Myocyte (in vitro differentiated cells): ENCODE data around the gene KRTAP4-5. TPM values are rescaled to one million over a fixed set of nuclear protein-coding genes. Genes with fewer than 3 reads are reported as not detected.
A peak's percentile ranks its signal among the peaks of the same experiment; 100 is the strongest.
"Not testable (repeated sequence)": the region's sequence is repeated elsewhere in the genome, so short reads cannot be mapped to it uniquely, and the experiment has no call there.

Experiments
- DNase-seq: peaks from one replicate; pipeline ENCODE4 v3.0.0-alpha.2; 2012; ENCODE audit warnings: low read depth
- total RNA-seq: library from RNA; depleted of rRNA; stranded (reverse); fragments of >200 nt; gene quantifications from 2 replicates; pipeline ENCODE4 v1.2.3, GENCODE V29; 2014

Gene KRTAP4-5
- total RNA-seq, 1 donor from 2014 or later = not detected

DNA sequence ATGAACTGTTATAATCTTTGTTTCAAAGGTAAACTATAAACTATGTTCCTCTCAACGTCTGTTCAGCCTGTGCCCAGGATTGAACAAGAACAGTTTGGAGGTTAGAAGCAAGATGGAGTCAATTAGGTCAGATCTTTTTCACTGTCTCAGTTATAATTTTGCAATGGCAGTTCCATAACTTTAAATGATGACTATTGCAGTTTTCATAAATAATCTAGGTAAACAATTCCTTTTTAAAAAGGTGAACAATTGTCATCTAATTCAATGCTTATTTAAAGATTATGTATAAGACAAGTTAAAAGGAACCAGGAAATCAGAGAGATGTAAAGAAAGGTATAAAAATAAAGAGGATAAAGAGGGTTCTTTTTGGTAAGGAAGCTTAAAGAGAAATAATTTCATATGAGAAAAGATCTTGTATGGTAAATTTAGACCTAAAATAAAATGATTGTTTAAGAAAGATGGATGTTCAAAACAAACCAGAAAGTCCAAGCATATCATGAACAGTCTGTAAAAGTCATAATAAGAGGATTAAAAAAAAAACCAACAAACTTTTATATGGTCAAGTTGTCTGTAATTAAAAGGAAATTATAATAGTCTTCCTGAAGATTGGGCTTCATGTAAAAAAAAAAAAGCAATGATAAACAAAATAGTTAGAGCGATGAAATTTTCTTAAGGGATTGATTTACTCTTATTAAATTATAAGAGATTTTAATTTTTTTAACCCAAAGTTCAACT is 38.3 kb downstream of the KRTAP4-5 start:
- no peak for DNase-seq

DNA sequence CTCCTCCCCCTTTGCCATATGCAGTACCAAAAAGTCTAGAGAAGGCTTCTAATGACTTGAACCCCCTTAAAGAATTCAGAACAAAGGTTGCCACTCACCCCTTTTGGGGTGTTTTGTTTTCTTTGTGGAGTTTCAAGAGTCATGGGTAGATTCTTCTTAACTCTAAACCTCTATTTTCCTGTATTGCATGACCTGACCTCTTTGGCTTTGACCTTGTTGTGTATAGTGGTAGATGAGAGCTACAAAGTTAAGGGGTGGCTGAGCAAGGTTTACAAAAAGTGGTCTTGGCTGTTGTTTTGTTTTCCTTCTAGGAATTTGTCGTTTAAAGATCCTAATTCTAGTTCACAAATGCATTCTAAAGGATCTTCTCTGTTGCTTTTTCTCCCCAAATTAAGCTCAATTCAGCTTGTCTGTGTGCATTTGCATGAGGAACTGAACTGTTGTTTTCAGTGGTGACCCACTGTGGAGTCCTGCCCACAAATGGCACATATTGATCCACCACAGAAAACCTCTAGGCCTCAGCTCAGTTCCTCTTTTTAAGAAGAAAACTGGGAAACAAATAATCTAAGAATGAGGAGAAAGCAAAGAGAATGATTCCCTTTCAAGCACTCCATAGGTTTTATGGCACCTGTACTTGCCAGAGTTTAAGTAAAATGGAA is 40.8 kb downstream of the KRTAP4-5 start:
- not testable (repeated sequence) for DNase-seq

DNA sequence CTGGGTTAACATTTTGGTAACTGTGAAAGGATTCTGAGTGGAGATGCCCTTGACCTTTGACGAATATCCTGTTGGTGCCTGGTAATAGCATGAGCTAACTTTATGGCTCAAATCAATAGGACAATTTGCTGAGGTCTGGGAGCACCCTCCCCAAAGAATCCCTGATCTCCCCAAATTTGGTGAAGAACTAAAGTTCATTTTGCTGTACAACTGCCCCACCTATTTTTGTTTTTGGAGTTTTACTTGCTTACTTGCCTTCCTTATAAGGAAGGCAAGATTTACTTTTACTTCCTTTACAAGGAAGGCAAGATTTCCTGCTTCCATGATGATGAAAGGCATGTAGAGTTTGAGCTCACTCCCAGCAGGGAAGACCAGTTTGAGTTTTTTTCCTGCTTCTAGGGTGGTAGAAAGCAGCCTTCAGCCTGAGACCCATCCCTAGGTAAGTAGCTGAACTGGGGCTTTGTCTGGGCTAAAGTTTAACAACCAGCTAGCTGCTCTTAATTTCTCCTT is 41.6 kb downstream of the KRTAP4-5 start:
- no peak for DNase-seq

DNA sequence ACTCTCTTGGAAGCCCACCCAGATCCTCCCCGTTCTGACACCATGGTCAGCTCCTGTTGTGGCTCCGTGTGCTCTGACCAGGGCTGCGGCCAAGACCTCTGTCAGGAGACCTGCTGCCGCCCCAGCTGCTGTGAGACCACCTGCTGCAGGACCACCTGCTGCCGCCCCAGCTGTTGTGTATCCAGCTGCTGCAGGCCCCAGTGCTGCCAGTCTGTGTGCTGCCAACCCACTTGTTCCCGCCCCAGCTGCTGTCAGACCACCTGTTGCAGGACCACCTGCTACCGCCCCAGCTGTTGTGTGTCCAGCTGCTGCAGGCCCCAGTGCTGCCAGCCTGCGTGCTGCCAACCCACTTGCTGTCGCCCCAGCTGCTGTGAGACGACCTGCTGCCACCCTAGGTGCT is 44.3 kb downstream of the KRTAP4-5 start, which contains the start of gene KRTAP4-9:
TSS of gene KRTAP4-9 (plus strand) at position 43 of the 400 bp plus-strand sequence. CDS start at position 43, 0 bp downstream.
- peak; percentile 15 for DNase-seq

DNA sequence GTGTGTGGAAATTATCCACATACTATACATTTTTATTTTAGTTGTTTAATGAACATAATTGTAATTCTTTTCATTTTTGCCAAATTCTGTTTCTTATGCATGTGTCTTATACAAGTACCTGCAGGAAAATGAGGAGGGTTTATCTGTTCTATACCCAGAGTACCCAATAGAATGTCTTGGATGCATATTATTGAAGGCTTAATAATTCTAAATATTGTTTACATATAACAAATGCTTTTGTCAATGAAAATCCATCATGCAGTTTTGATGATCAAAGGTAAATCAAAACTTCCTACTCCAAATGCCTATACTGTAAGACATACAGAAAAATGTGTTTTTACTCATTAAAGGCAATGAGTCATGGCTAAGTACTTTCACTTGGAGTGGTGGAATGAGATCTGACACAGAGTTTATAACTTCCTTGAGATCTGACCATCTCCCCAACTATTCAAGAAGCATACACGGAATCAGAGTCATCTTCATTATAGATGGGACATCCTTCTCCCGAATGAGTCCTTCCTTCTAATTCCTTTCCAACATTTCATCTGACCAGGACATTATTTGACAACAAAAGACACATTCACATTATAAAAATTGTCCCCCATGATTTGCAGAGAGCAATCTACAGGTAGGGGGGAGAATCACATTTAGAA is 45.1 kb downstream of the KRTAP4-5 start:
- not testable (repeated sequence) for DNase-seq

DNA sequence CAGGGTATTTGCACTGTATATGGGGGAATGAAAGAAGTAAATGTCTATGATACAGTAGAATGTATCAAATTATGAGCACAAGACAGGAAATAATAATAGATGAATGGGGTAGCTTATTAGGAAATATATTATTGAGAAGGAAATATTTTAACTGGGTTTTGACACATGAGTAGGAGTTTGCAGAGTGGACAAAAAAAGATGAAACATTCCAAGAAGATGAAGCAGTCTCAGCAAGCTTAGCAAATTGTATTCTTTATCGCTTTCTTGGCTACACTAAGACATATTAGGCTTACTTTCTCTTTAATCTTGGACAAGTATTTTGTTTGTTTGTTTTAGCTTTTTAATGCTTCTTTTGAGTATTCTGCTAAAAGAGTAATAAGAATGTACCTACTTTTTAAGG is 45.7 kb downstream of the KRTAP4-5 start:
- DNase-seq = no peak

DNA sequence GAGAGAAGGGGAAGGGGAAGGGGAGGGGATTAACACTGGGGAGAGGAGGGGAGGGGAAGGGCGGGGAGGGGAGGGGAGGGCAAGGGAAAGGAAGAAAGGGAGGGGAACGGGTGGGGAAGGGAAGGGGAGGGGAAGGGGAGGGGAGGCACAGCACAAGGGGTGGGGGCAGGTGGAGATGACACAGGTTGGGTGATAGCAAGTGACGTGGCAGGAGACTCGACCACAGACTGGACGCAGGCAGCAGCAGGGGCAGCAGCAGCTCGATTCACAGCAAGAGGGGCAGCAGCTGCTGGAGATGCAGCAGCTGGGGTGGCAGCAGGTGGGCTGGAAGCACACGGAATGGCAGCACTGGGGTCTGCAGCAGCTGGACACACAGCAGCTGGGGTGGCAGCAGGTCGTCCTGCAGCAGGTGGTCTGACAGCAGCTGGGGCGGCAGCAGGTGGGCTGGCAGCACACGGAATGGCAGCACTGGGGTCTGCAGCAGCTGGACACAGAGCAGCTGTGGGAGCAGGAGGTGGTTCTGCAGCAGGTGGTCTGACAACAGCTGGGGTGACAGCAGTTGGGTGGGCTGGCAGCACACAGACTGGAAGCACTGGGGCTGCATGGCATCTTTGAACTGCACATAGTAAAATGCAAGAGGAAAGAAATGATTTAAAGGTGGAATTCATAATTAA is 47.9 kb downstream of the KRTAP4-5 start, which contains the start of gene KRTAP4-16:
TSS of gene KRTAP4-16 (minus strand) at position 624 of the 674 bp plus-strand sequence. CDS start at position 624, 0 bp downstream.
- DNase-seq = peak; percentile 14

DNA sequence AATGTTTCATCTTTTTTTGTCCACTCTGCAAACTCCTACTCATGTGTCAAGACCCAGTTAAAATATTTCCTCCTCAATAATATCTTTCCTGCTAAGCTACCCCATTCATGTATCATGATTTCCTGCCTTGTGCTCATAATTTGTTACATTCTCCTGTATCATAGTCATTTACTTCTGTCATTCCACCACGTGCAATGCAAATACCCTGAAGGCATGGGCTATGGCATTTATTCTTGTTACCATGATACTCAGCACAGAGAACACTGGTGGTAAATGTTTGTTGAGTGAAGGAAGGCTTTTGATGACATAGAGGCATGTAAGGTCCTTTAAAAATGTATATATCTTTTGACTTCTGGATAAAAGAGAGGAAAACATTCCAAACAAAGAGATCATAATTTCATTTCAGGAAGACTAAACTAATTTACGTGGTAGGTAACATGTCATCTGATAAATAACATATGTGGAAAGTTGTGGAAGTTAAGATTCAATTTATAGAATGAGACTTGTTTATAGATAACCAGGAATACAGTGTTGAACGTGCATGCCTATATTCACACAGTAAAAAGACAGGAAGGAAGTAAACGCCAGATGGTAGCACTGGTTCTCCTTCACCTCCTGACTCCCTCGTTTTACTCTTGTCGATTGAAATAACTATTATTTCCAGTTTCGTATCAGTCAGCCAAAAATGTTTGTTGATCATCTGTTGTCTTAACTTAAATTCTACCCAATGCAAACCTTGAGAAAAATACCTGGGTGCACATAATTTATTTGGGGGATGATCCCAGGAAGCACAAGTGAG is 49.7 kb downstream of the KRTAP4-5 start:
- DNase-seq = not testable (repeated sequence)

Other genes starting within 250 kb of the KRTAP4-5 start
- not detected in 2 replicates for gene KRT23, start 212.2 kb downstream of the KRTAP4-5 start, total RNA-seq
- gene KRT39, start 182.9 kb downstream of the KRTAP4-5 start, total RNA-seq = not detected in 2 replicates
- gene KRT40, start 165.5 kb downstream of the KRTAP4-5 start, total RNA-seq = not detected in 2 replicates
- not detected in 2 replicates for gene KRTAP3-3, start 155.7 kb downstream of the KRTAP4-5 start, total RNA-seq
- gene KRTAP3-2, start 149.9 kb downstream of the KRTAP4-5 start, total RNA-seq = not detected in 2 replicates
- gene KRTAP3-1, start 140.7 kb downstream of the KRTAP4-5 start, total RNA-seq = not detected in 2 replicates
- 0.19 and 0.57 TPM in 2 replicates for gene KRTAP1-5, start 122.6 kb downstream of the KRTAP4-5 start, total RNA-seq
- gene KRTAP1-4, start 119.6 kb downstream of the KRTAP4-5 start, total RNA-seq = not detected in 2 replicates
- not detected in 2 replicates for gene KRTAP1-3, start 115.0 kb downstream of the KRTAP4-5 start, total RNA-seq
- gene KRTAP1-1, start 108.4 kb downstream of the KRTAP4-5 start, total RNA-seq = 0.21 TPM in 1 of 2 replicates, not detected in the other
- not detected in 2 replicates for gene KRTAP2-1, start 102.5 kb downstream of the KRTAP4-5 start, total RNA-seq
- not detected in 2 replicates for gene KRTAP2-2, start 94.6 kb downstream of the KRTAP4-5 start, total RNA-seq
- gene KRTAP2-3, start 89.7 kb downstream of the KRTAP4-5 start, total RNA-seq = 0.19 TPM in 1 of 2 replicates, not detected in the other
- not detected in 2 replicates for gene KRTAP2-4, start 83.9 kb downstream of the KRTAP4-5 start, total RNA-seq
- gene KRTAP4-7, start 65.7 kb downstream of the KRTAP4-5 start, total RNA-seq = not detected in 2 replicates
- not detected in 2 replicates for gene KRTAP4-8, start 51.7 kb downstream of the KRTAP4-5 start, total RNA-seq
- gene KRTAP4-16, start 47.6 kb downstream of the KRTAP4-5 start, total RNA-seq = not detected in 2 replicates
- gene KRTAP4-9, start 44.4 kb downstream of the KRTAP4-5 start, total RNA-seq = not detected in 2 replicates
- not detected in 2 replicates for gene KRTAP4-11, start 31.5 kb downstream of the KRTAP4-5 start, total RNA-seq
- gene KRTAP4-12, start 25.6 kb downstream of the KRTAP4-5 start, total RNA-seq = not detected in 2 replicates
- not detected in 2 replicates for gene KRTAP4-6, start 9.3 kb downstream of the KRTAP4-5 start, total RNA-seq
- not detected in 2 replicates for gene KRTAP4-4, start 10.9 kb upstream of the KRTAP4-5 start, total RNA-seq
- not detected in 2 replicates for gene KRTAP4-3, start 18.4 kb upstream of the KRTAP4-5 start, total RNA-seq
- not detected in 2 replicates for gene KRTAP4-2, start 28.4 kb upstream of the KRTAP4-5 start, total RNA-seq
- not detected in 2 replicates for gene KRTAP4-1, start 35.1 kb upstream of the KRTAP4-5 start, total RNA-seq
- gene KRTAP9-1, start 40.1 kb upstream of the KRTAP4-5 start, total RNA-seq = not detected in 2 replicates
- gene KRTAP9-2, start 76.8 kb upstream of the KRTAP4-5 start, total RNA-seq = not detected in 2 replicates
- not detected in 2 replicates for gene KRTAP9-3, start 82.6 kb upstream of the KRTAP4-5 start, total RNA-seq
- not detected in 2 replicates for gene KRTAP9-8, start 88.2 kb upstream of the KRTAP4-5 start, total RNA-seq
- not detected in 2 replicates for gene KRTAP9-4, start 99.9 kb upstream of the KRTAP4-5 start, total RNA-seq
- gene KRTAP9-9, start 105.6 kb upstream of the KRTAP4-5 start, total RNA-seq = not detected in 2 replicates
- not detected in 2 replicates for gene KRTAP9-6, start 115.6 kb upstream of the KRTAP4-5 start, total RNA-seq
- not detected in 2 replicates for gene KRTAP9-7, start 125.9 kb upstream of the KRTAP4-5 start, total RNA-seq
- gene KRTAP29-1, start 153.0 kb upstream of the KRTAP4-5 start, total RNA-seq = not detected in 2 replicates
- not detected in 2 replicates for gene KRTAP16-1, start 159.5 kb upstream of the KRTAP4-5 start, total RNA-seq
- not detected in 2 replicates for gene KRTAP17-1, start 165.9 kb upstream of the KRTAP4-5 start, total RNA-seq
- gene KRT33A, start 201.0 kb upstream of the KRTAP4-5 start, total RNA-seq = not detected in 2 replicates
- gene KRT33B, start 220.0 kb upstream of the KRTAP4-5 start, total RNA-seq = 0.08 TPM in 1 of 2 replicates, not detected in the other
- gene KRT34, start 232.5 kb upstream of the KRTAP4-5 start, total RNA-seq = 0.16 TPM in 1 of 2 replicates, not detected in the other
- 0.52 and 0.86 TPM in 2 replicates for gene KRT31, start 247.8 kb upstream of the KRTAP4-5 start, total RNA-seq